Anterior cingulate cortex (tissue), 58 donors: Measurements from ENCODE around the gene MTUS2.

ENCODE experiments used
- DNase-seq, 58 donors: peaks; one replicate each; lab custom pipeline; 2025; lab: John Stamatoyannopoulos, UW

The MTUS2 gene

GRCh38 chr13:29511106-29511796, 691.1 kb downstream of the MTUS2 start:
- no peak for DNase-seq

GRCh38 chr13:29511980-29512379, 691.8 kb downstream of the MTUS2 start:
- no peak for DNase-seq

- no peak for DNase-seq
These were observed 693.2 kb downstream of the MTUS2 start for GRCh38 chr13:29513002-29513980.

GRCh38 chr13:29513981-29514719, 694.0 kb downstream of the MTUS2 start:
- DNase-seq, result no peak

GRCh38 chr13:29514720-29515310, 694.7 kb downstream of the MTUS2 start:
- no peak for DNase-seq

GRCh38 chr13:29515372-29515771, 695.2 kb downstream of the MTUS2 start:
- DNase-seq, result no peak

GRCh38 chr13:29516012-29516411, 695.9 kb downstream of the MTUS2 start:
- no peak for DNase-seq

- no peak for DNase-seq
These were observed 696.7 kb downstream of the MTUS2 start for GRCh38 chr13:29516880-29517279.

- no peak for DNase-seq
These were observed 699.8 kb downstream of the MTUS2 start for GRCh38 chr13:29519921-29520320.

- DNase-seq, result no peak
These were observed 700.5 kb downstream of the MTUS2 start for GRCh38 chr13:29520671-29521070.

GRCh38 chr13:29521336-29521735, 701.2 kb downstream of the MTUS2 start:
- DNase-seq, result no peak

- no peak for DNase-seq
These were observed 702.0 kb downstream of the MTUS2 start for GRCh38 chr13:29522044-29522685.

GRCh38 chr13:29523199-29523961, 703.2 kb downstream of the MTUS2 start:
- DNase-seq, result no peak

GRCh38 chr13:29524176-29524575, 704.0 kb downstream of the MTUS2 start:
- no peak for DNase-seq

GRCh38 chr13:29524641-29525040, 704.5 kb downstream of the MTUS2 start:
- no peak for DNase-seq

- no peak for DNase-seq
These were observed 705.6 kb downstream of the MTUS2 start for GRCh38 chr13:29525757-29526156.

GRCh38 chr13:29526741-29527140, 706.6 kb downstream of the MTUS2 start:
- DNase-seq, result no peak

- no peak for DNase-seq
These were observed 707.4 kb downstream of the MTUS2 start for GRCh38 chr13:29527511-29527910.

GRCh38 chr13:29527916-29528315, 707.8 kb downstream of the MTUS2 start:
- no peak for DNase-seq
